AG04449 (cell line): ENCODE measurements around the gene STK32C.

Source experiments
- CTCF ChIA-PET: fragments of 350-600 bp; formaldehyde crosslinking; extraction: SDS; loops from one replicate; lab custom pipeline; 2021; ENCODE audit warnings: antibody characterized with exemption; lab: Yijun Ruan, JAX
- POLR2A ChIA-PET: fragments of 400-600, 350-600 bp; formaldehyde crosslinking; extraction: SDS; loops from one replicate; lab custom pipeline; 2020; ENCODE audit warnings: antibody characterized with exemption, inconsistent platforms; lab: Yijun Ruan, JAX
- DNase-seq: peaks from one replicate; pipeline ENCODE4 v3.0.0-alpha.2; 2010; ENCODE audit warnings: low read depth, low spot score
- H3K4me3 ChIP-seq: 2 replicates; pipeline ENCODE4 v1.5.1; 2011; ENCODE audit warnings: low read depth, mild to moderate bottlenecking, control low read depth, low read length
- CTCF ChIP-seq: IDR thresholded peaks from one replicate; pipeline ENCODE4 v1.5.1; 2011; ENCODE audit warnings: mild to moderate bottlenecking, moderate library complexity, low read length, control low read depth, inconsistent platforms; ENCODE audit not compliant: insufficient read depth; ENCODE audit errors: missing control alignments

The STK32C gene

DNA sequence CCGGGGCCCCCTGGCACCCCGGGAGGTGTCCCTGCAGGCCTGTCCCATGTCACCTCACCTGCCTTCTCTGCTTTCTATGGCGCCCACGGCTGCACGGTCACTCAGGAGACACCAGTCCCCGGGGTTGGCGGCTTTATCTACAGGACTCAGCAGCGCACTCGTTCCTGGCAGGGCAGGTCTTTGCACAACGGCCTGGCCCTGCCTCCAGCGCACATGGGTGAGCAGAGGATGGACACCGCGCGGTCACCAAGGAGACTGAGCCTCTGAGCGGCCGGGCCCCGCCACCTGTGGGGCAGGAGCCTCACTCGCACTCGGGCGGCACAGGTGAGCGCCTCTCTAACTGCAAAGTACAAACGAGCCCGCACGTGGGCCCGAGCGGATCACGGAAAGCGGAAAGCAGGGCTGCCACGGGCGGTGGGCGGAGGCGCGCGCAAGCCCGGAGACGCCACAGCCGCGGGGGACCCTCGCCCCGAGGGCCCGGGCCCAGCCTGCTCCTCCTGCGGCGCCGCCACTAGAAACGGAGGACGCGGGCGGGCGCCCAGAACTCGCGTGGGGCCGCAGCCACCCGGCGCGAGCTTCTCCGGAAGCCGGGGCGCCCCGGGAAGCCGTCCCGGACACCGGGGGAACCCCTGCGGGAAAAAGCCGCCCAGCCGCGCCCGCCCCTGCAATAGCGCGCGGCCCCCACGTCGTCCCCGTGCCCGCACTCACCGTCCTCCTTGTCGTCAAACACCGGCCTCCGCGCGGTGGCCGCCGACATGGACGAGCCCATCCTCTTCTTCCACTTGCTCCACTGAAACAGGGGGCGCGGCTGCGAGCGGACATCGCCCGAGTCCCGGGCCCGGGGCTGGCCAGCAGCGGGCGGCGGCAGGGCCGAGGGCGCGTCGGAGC, 642 bp downstream of the STK32C start:
- CTCF ChIA-PET, result no interaction called here
- POLR2A ChIA-PET, result no interaction called here
- H3K4me3 ChIP-seq, result peak overlapping the region; percentile 58
- no peak for TF ChIP-seq CTCF
- no peak for DNase-seq

DNA sequence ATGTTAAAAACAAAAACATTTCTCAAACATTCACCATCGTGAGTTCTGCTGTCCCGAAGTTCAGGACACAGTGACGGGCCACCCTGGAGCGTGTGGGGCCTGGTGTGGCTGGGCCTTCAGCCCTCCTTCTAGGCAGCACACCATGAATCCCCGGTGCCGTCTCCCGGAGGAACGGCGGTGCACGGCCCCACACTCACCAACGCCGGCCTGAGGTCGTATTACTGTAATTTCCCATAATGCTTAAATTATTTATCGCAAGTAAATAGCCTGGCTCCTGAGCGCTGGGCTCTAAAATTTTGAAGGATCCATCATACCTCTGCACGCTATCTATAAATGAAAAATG, 1.4 kb downstream of the STK32C start:
- H3K4me3 ChIP-seq, result no peak overlapping the region
- TF ChIP-seq CTCF, result no peak
- POLR2A ChIA-PET, result no interaction called here
- DNase-seq, result no peak
- CTCF ChIA-PET, result no interaction called here

DNA sequence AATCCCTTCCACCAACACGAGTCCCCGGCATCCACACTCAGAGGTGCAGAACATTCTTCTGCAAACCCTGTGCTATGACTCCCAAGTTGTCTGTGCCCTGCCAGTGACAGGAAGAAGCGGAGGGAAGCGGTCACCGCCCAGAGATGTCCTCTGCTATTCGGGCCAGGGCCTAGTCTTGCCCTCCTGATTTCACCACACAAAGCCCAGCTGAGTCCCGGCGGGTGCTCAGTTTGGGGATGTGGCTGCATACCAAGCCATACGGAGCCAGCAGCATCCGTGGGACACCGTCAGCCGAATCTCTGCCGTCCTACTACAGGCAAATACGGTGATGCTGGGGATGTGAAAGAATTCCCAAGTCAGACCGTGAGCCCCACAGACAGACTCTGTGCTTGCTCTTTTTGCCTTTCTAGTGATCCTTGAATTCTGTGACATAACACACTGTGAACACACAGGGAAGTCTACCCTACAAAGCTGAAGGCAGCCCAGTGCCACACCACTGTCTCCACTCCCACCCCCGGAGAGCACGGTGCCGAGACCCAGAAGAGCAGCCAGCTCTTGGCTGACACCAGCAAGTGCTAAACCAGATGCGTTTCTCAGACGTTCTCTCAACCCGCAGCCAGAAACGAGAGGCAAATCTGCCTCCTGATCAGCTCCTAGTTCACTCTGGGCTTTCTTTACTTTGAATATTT, 2.0 kb downstream of the STK32C start:
- no peak for DNase-seq
- no peak overlapping the region for H3K4me3 ChIP-seq
- CTCF ChIA-PET, result no interaction called here
- no peak for TF ChIP-seq CTCF
- POLR2A ChIA-PET, result no interaction called here

DNA sequence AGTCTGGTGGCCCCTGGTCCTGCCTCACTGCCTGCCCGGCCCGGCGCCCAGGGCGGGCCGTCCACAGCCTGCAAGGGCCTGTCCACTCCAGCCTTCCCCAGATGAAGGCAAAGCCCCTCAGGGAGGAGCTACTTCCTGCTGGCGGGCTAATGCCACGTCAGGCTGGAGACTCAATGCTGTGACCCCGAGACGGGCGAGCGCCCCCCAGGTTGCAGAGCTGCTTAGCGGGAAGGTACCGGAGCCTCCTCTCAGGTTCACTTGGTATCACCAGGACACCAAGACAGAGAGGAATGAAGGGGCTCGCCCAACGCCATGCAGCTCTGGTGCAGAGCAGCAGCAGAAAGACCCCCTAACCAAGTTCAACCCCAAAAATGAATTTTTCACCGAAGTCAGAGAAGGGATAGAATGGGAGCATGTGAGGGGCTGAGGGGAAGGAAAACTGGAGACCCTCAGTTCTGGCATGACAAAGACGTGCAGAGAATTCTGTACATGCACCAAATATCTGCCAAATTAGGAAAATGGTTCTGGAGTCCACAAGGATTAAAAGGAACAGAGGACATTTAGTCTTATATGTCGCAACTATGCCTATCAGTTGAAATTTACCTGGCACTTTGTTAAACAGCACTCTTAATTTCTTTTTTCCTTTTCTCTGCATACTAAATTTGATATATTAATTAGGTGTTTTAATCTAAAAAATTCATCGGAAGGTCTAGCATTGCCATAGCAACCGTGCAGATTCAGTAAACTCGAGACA, 2.8 kb downstream of the STK32C start:
- POLR2A ChIA-PET, result no interaction called here
- CTCF ChIA-PET, result no interaction called here
- no peak for TF ChIP-seq CTCF
- H3K4me3 ChIP-seq, result no peak overlapping the region
- no peak for DNase-seq

- POLR2A ChIA-PET, result no interaction called here
- no peak overlapping the region for H3K4me3 ChIP-seq
- no peak for DNase-seq
- TF ChIP-seq CTCF, result no peak
- CTCF ChIA-PET, result no interaction called here
Observed at GRCh38 chr10:132303361-132304115, 4.2 kb downstream of the STK32C start.
